Tibial nerve (tissue), 4 donors: ENCODE measurements around the gene EDDM13. TPM values are rescaled to one million over a fixed set of nuclear protein-coding genes. Genes with fewer than 3 reads are reported as not detected.

Experiments
- DNase-seq, 2 donors: peaks; one replicate each; pipeline ENCODE4 v3.0.0-alpha.2; 2019; ENCODE audit warnings: low spot score in 2 of 2
- H3K27ac ChIP-seq, 4 donors: fragments of 200-600 bp; sonication (generic) in 3 of 4; one replicate each; pipeline ENCODE4 v1.5.1; 2017 to 2019; ENCODE audit warnings: mild to moderate bottlenecking in 1 of 4
- H3K27me3 ChIP-seq, 2 donors: fragments of 200-600 bp; sonication (generic) in 1 of 2; one replicate each; pipeline versions ENCODE4 v1.5.1 to v1.6.0; 2017 to 2019
- H3K36me3 ChIP-seq, 3 donors: fragments of 200-600 bp; sonication (generic); one replicate each; pipeline ENCODE4 v1.5.1; 2018 to 2019
- H3K4me1 ChIP-seq, 4 donors: fragments of 200-600 bp; sonication (generic) in 3 of 4; one replicate each; pipeline ENCODE4 v1.5.1; 2017 to 2019
- H3K4me3 ChIP-seq, 4 donors: fragments of 200-600 bp; sonication (generic) in 3 of 4; one replicate each; pipeline ENCODE4 v1.5.1; 2017 to 2019; ENCODE audit warnings: mild to moderate bottlenecking in 1 of 4, moderate library complexity in 1 of 4
- H3K9me3 ChIP-seq, 4 donors: fragments of 200-600 bp; sonication (generic) in 3 of 4; one replicate each; pipeline ENCODE4 v1.5.1; 2017 to 2019
- CTCF ChIP-seq, 5 experiments: fragments of 200-600 bp in 3 of 5; fragments of 450-650 bp in 2 of 5; sonication (generic) in 3 of 5; IDR thresholded peaks; one replicate each; pipeline ENCODE4 v1.5.1; 2016 to 2019; ENCODE audit warnings: antibody characterized with exemption in 5 of 5, mild to moderate bottlenecking in 3 of 5, moderate library complexity in 2 of 5
- EP300 ChIP-seq, 2 donors: sonication (generic); formaldehyde crosslinking; IDR thresholded peaks; one replicate each; pipeline ENCODE4 v1.6.1; 2017; ENCODE audit warnings: antibody characterized with exemption in 2 of 2, mild to moderate bottlenecking in 1 of 2
- POLR2A ChIP-seq, 2 donors: fragments of 450-650 bp; IDR thresholded peaks; one replicate each; pipeline ENCODE4 v1.6.1; 2017; ENCODE audit warnings: antibody characterized with exemption in 2 of 2, mild to moderate bottlenecking in 2 of 2, moderate library complexity in 2 of 2
- WGBS, 2 donors: methylation state at CpG; one replicate each; pipeline ENCODE4 v1.1.5; 2018; 5-methylcytosine and 5-hydroxymethylcytosine counted together
- total RNA-seq, 4 donors: library from RNA; depleted of rRNA; stranded (reverse); fragments of >200 nt; gene quantifications; one replicate each; pipeline ENCODE4 v1.1.0, GENCODE V29; 2016

EDDM13 gene
- total RNA-seq, 4 donors from 2014 or later, result not detected

GRCh38 chr19:56341948-56342347 is 69.4 kb downstream of the EDDM13 start:
- Histone ChIP-seq H3K27ac (no peak overlapping the region), H3K9me3 (peaks cover 0 to 56% (median 0%) of the 10 kb centered on the region in 4 donors), H3K27me3 (no peaks in the 10 kb centered on the region), H3K4me3 (no peak overlapping the region), H3K4me1 (no peaks in the 10 kb centered on the region), H3K36me3 (no peaks in the 10 kb centered on the region)
- no peak for TF ChIP-seq CTCF (IDR thresholded peaks at IDR 0.05)
- TF ChIP-seq POLR2A (IDR thresholded peaks at IDR 0.05), result no peak
- TF ChIP-seq EP300 (IDR thresholded peaks at IDR 0.05), result no peak
- DNase-seq, result no peak

GRCh38 chr19:56347163-56347778 is 74.7 kb downstream of the EDDM13 start:
- no peak for DNase-seq
- peaks cover 0 to 13% (median 0%) of the 10 kb centered on the region in 4 donors for H3K9me3 ChIP-seq
- H3K4me1 ChIP-seq, result no peaks in the 10 kb centered on the region
- no peak overlapping the region for H3K4me3 ChIP-seq
- H3K27me3 ChIP-seq, result no peaks in the 10 kb centered on the region
- WGBS, 2 donors, result 75 to 82% methylated on average over 7 of the region's 7 CpGs
- no peak overlapping the region for H3K27ac ChIP-seq
- TF ChIP-seq POLR2A (IDR thresholded peaks at IDR 0.05), result no peak
- TF ChIP-seq EP300 (IDR thresholded peaks at IDR 0.05), result no peak
- no peak for TF ChIP-seq CTCF (IDR thresholded peaks at IDR 0.05)
- H3K36me3 ChIP-seq, result peaks cover 0 to 3% (median 0%) of the 10 kb centered on the region in 3 donors

GRCh38 chr19:56348289-56348877 is 75.8 kb downstream of the EDDM13 start:
- TF ChIP-seq POLR2A (IDR thresholded peaks at IDR 0.05), result no peak
- no peak for TF ChIP-seq CTCF (IDR thresholded peaks at IDR 0.05)
- TF ChIP-seq EP300 (IDR thresholded peaks at IDR 0.05), result no peak
- H3K9me3 ChIP-seq, result peaks cover 0 to 2% (median 0%) of the 10 kb centered on the region in 4 donors
- no peaks in the 10 kb centered on the region for H3K27me3 ChIP-seq
- 57 to 60% methylated on average over 5 of the region's 5 CpGs for WGBS, 2 donors
- no peaks in the 10 kb centered on the region for H3K4me1 ChIP-seq
- H3K36me3 ChIP-seq, result peaks cover 0 to 3% (median 0%) of the 10 kb centered on the region in 3 donors
- no peak overlapping the region for H3K4me3 ChIP-seq
- no peak overlapping the region for H3K27ac ChIP-seq
- DNase-seq, result no peak

GRCh38 chr19:56350416-56351045 is 78.0 kb downstream of the EDDM13 start:
- Histone ChIP-seq H3K27ac (no peak overlapping the region), H3K4me1 (no peaks in the 10 kb centered on the region), H3K36me3 (peaks cover 0 to 3% (median 0%) of the 10 kb centered on the region in 3 donors), H3K9me3 (no peaks in the 10 kb centered on the region), H3K27me3 (no peaks in the 10 kb centered on the region), H3K4me3 (no peak overlapping the region)
- WGBS, 2 donors, result 16 to 19% methylated on average over 8 of the region's 8 CpGs
- peak in 1 of 2 donors; percentile 74 for DNase-seq
- TF ChIP-seq CTCF (IDR thresholded peaks at IDR 0.05) (peak; percentile 57 to 76 (median 68)), POLR2A (IDR thresholded peaks at IDR 0.05) (no peak)

GRCh38 chr19:56351208-56351607 is 78.7 kb downstream of the EDDM13 start:
- Histone ChIP-seq H3K9me3 (no peaks in the 10 kb centered on the region), H3K4me1 (no peaks in the 10 kb centered on the region), H3K36me3 (peaks cover 0 to 3% (median 0%) of the 10 kb centered on the region in 3 donors), H3K4me3 (no peak overlapping the region), H3K27me3 (no peaks in the 10 kb centered on the region), H3K27ac (no peak overlapping the region)
- 76 to 81% methylated on average over 6 of the region's 6 CpGs for WGBS, 2 donors
- DNase-seq, result no peak
- TF ChIP-seq EP300 (IDR thresholded peaks at IDR 0.05) (no peak), CTCF (IDR thresholded peaks at IDR 0.05) (no peak), POLR2A (IDR thresholded peaks at IDR 0.05) (no peak)
